Measurements from ENCODE around the gene ACADSB.

The ACADSB gene

DNA sequence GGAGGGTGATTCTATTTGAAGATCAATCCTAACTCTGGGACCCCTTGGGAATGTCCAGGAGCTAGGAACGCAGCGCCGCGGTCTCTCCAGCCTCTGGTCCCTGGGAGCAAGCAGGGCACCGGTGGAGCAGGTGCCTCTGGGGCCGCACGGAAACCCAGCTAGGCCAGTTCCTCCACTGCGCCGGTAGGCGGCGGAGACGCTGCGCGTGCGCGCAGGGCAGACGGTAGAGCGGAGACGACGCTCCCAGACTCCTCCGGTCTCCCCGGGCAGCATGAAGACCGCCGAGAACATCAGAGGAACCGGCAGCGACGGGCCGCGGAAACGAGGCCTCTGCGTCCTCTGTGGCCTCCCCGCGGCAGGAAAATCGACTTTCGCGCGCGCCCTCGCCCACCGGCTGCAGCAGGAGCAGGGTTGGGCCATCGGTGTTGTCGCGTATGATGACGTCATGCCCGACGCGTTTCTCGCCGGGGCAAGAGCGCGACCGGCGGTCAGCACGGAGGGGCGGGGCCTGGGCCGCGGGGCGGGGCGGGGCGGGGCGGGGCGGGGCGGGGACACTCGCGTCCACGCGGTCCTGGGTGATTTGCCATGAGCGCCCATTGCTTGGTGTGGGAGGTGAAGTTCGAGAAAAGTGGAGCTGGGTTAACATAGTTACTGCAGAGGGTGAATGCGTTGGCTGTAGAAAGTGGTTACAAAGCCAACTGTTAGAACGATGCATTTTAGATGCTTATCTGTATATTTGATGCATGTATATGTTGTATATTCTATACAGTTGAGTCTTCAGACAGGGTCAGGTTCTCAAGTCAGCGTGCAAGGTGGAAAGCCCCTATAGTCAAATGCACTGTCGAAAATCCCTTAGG lies 28.4 kb upstream of the ACADSB start, which contains the start of gene PSTK:
TSS of gene PSTK (plus strand) at position 193 of the 857 bp plus-strand sequence. CDS start at position 272, 79 bp downstream.
- peak within 1 kb of the TSS; percentile 65 for H3K4me3 ChIP-seq (ENCODE audit: low read depth, low read length)
- TF ChIP-seq, protein P1, sequence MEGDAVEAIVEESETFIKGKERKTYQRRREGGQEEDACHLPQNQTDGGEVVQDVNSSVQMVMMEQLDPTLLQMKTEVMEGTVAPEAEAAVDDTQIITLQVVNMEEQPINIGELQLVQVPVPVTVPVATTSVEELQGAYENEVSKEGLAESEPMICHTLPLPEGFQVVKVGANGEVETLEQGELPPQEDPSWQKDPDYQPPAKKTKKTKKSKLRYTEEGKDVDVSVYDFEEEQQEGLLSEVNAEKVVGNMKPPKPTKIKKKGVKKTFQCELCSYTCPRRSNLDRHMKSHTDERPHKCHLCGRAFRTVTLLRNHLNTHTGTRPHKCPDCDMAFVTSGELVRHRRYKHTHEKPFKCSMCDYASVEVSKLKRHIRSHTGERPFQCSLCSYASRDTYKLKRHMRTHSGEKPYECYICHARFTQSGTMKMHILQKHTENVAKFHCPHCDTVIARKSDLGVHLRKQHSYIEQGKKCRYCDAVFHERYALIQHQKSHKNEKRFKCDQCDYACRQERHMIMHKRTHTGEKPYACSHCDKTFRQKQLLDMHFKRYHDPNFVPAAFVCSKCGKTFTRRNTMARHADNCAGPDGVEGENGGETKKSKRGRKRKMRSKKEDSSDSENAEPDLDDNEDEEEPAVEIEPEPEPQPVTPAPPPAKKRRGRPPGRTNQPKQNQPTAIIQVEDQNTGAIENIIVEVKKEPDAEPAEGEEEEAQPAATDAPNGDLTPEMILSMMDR (IDR thresholded peaks at IDR 0.05; ENCODE audit: borderline replicate concordance, insufficient read depth, low read depth, low read length) = peak; percentile 99

DNA sequence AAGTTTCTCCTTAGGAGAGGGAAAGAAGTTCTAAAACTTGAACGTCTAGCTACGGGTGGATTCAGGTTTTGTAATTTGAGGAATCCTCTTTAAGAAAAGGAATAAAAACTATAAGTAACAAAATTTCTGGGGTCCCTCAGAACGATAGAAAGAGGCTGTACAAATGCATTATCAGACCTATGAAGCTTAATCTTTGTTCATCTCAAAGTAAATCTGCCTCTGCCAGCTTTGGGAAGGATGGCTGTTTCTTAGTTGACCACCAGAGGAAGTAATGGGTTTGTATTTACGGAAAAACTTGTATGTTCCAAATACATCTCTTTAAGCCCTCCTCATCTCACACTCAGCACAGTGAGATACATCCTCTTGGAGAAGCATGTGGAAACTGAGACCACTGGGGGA lies 27.7 kb upstream of the ACADSB start:
- peak overlapping the region; percentile 65 for H3K4me3 ChIP-seq (ENCODE audit: low read depth, low read length)
- TF ChIP-seq, protein P1 (IDR thresholded peaks at IDR 0.05; ENCODE audit: borderline replicate concordance, insufficient read depth, low read depth, low read length) = peak; percentile 31; the same call in 1 of the 2 replicates

DNA sequence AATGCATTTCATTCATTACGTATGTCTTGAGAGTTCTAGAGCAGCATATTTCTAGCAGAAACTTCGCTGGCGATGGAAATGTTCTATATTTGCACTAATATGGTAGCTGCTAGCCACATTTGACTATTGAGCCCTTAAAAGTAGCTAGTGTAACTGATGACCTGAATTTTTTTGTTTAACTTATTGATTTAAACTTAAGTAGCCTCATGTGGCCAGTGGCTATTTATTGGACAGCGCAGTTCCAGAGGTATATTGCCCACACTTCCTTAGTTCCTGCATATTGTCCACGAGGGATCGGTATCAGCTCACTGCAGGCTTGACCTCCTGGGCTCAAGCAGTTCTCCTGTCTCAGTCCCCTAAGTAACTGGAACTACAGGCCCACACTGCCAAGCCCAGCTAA lies 24.9 kb upstream of the ACADSB start:
- TF ChIP-seq, protein P1 (IDR thresholded peaks at IDR 0.05; ENCODE audit: borderline replicate concordance, insufficient read depth, low read depth, low read length) = no peak
- no peak overlapping the region for H3K4me3 ChIP-seq (ENCODE audit: low read depth, low read length)

GRCh38 chr10:122984708-122985107 lies 24.1 kb upstream of the ACADSB start:
- no peak overlapping the region for H3K4me3 ChIP-seq (ENCODE audit: low read depth, low read length)
- TF ChIP-seq, protein P1 (IDR thresholded peaks at IDR 0.05; ENCODE audit: borderline replicate concordance, insufficient read depth, low read depth, low read length) = no peak

GRCh38 chr10:122986335-122986734 lies 22.5 kb upstream of the ACADSB start:
- H3K4me3 ChIP-seq (ENCODE audit: low read depth, low read length) = no peak overlapping the region
- TF ChIP-seq, protein P1 (IDR thresholded peaks at IDR 0.05; ENCODE audit: borderline replicate concordance, insufficient read depth, low read depth, low read length) = no peak

DNA sequence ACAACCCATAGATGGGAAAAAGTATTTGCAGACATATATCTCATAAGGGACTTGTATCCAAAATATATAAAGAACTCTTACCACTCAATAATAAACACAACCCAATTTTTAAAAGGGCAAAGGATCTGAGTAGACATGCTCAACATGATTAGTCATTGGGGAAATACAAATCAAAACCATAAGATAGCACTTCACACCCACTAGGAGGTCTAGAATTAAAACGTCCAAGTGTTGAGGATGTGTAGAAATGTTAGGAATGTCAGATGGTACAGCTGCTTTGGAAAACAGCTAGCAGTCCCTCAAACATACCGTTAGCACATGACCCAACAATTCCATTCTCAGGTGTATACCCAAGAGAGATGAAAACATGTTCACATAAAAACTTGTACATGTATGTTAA lies 20.3 kb upstream of the ACADSB start:
- TF ChIP-seq, protein P1 (IDR thresholded peaks at IDR 0.05; ENCODE audit: borderline replicate concordance, insufficient read depth, low read depth, low read length) = no peak
- H3K4me3 ChIP-seq (ENCODE audit: low read depth, low read length) = no peak overlapping the region

DNA sequence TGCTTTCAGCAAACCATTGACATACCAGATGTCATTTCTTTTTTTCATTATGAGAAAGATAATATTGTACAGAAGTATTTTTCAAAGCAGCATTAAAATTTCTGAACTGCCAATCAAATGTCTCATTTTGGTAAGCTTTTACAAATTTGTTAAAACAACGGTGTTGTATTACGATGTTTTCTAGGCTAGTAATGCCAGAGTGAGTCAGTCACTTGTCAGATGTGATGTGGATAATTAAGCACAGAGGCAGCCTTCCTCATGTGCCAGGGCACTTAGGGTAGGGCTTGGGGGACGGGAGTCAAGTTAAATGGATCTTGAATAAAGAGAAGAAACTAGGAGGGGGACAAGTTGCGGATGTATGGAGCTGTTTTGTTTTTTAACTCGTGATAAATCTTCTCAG lies 18.5 kb upstream of the ACADSB start:
- TF ChIP-seq, protein P1 (IDR thresholded peaks at IDR 0.05; ENCODE audit: borderline replicate concordance, insufficient read depth, low read depth, low read length) = no peak

More for the DNA sequence above, 18.5 kb upstream of the ACADSB start:
- no peak overlapping the region for H3K4me3 ChIP-seq (ENCODE audit: low read depth, low read length)

Data from GM12875 (cell line).